Measurements from ENCODE around the gene HAP1.

DNA sequence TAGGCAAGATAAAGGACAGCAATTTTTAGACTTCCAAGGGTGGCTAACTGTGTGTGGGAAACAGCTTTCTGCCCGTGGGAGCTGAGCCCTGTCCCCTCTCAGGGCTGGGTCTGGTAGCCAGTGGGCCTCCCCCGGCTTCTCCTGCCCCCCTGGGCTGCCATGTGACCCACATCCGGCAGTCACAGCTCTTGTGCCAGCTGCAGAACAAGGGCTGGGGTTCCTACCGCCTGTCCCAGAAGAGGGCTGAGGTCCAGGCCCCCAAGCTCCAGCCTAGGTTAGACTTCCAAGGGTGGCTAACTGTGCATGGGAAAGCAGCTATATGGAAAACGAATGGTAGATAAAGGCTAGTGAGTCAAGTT is 16.2 kb downstream of the HAP1 start:
- no peak for TF ChIP-seq POLR2A (IDR thresholded peaks at IDR 0.05)
- TF ChIP-seq POLR2AphosphoS5 (IDR thresholded peaks at IDR 0.05), result no peak
